Muscle layer of colon (tissue), 2 donors: ENCODE measurements around the gene ATAD3C.
A peak's percentile ranks its signal among the peaks of the same experiment; 100 is the strongest.

Source experiments
- H3K27ac ChIP-seq: one replicate; pipeline ENCODE4 v1.7.0; 2013; ENCODE audit warnings: low read depth, mild to moderate bottlenecking, low read length, moderate library complexity
- H3K27me3 ChIP-seq, 2 donors: one replicate each; pipeline ENCODE4 v1.7.0; 2013; ENCODE audit warnings: low read length in 2 of 2, mild to moderate bottlenecking in 2 of 2; ENCODE audit not compliant: insufficient read depth in 2 of 2, control insufficient read depth in 1 of 2
- H3K36me3 ChIP-seq: one replicate; pipeline ENCODE4 v1.7.0; 2013; ENCODE audit warnings: mild to moderate bottlenecking, low read length; ENCODE audit not compliant: insufficient read depth
- H3K4me1 ChIP-seq: one replicate; pipeline ENCODE4 v1.7.0; 2013; ENCODE audit warnings: mild to moderate bottlenecking, low read length; ENCODE audit not compliant: insufficient read depth
- H3K4me3 ChIP-seq, 2 donors: one replicate each; pipeline ENCODE4 v1.7.0; 2013; ENCODE audit warnings: low read length in 2 of 2, low read depth in 1 of 2, mild to moderate bottlenecking in 1 of 2, moderate library complexity in 1 of 2
- H3K9ac ChIP-seq: one replicate; pipeline ENCODE4 v1.7.0; 2013; ENCODE audit warnings: low read length
- H3K9me3 ChIP-seq: one replicate; pipeline ENCODE4 v1.7.0; 2013; ENCODE audit warnings: mild to moderate bottlenecking, low read length
- donor health status: abdominal sarcoma.
- donor health status: Adenocarcinoma of cecum.

ATAD3C gene

GRCh38 chr1:1434131-1434823 lies 15.2 kb upstream of the ATAD3C start:
- H3K9ac ChIP-seq, result peak overlapping the region; percentile 53

DNA sequence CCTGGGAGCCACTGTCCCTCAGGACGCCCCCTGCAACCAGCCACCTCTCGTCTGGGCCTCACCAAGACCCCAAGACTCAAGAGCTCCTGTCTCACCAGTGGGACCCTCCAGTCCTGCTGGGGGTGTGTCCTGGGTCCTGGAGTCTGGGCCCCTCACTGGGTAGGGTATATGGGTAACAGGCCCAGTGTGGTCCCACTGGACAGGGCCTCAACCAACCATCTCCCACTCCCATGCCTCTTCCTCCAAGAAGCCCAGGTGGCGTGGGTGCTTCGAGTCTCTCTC lies 14.7 kb upstream of the ATAD3C start:
- peak overlapping the region; percentile 17 to 70 for H3K4me3 ChIP-seq
- H3K27me3 ChIP-seq, result no peaks in the 10 kb centered on the region
- H3K4me1 ChIP-seq, result peaks cover 67% of the 10 kb centered on the region
- H3K9ac ChIP-seq, result peak overlapping the region; percentile 39
- peak overlapping the region; percentile 94 for H3K27ac ChIP-seq
- H3K36me3 ChIP-seq, result no peaks in the 10 kb centered on the region
- H3K9me3 ChIP-seq, result no peaks in the 10 kb centered on the region

More at GRCh38 chr1:1434131-1434823, 15.2 kb upstream of the ATAD3C start:
- Histone ChIP-seq H3K4me1 (peaks cover 72% of the 10 kb centered on the region), H3K9me3 (no peaks in the 10 kb centered on the region), H3K27me3 (no peaks in the 10 kb centered on the region), H3K36me3 (no peaks in the 10 kb centered on the region), H3K27ac (peak overlapping the region; percentile 94), H3K4me3 (peak overlapping the region in 1 of 2 donors; percentile 70)

DNA sequence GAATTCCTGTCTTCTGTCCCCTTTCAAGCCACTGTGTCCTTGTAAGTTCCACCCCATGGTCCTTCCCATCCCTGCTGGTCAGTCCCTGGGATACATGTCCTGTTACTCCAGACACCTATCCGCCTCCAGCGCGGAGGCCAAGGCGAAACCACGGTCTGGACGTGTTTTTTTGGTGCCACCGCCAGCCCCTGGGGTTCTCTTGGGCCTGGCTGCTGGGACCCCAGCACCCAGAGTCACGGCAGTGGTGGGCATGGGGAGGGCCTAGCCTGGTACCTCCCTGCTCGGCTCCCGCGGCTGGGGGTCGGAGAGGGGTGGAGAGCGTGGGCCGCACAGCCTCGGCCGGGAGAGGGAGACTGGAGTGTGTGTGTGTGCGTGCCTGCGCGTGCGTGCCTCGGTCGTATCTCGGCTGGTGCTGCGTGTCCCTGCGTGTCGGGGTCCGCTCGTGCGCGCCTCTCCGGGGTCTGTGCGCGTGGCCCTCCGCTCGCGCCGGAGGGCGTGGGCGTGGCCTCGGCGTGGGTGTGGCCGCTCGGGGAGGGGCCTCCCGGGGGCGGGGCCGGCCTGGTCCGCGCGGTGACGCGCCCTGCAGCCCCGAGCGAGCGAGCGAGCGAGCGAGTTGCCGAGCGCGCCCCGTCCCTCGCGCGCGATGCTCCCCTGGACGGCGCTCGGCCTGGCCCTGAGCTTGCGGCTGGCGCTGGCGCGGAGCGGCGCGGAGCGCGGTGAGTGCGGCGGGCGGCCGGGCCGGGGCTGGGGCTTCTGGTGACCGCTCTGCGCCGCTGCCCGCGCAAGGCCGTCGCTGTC lies 14.2 kb upstream of the ATAD3C start, which contains the start of gene VWA1:
VWA1 (plus strand) TSS at position 585 of the 798 bp plus-strand sequence; CDS start at position 644, 59 bp downstream.
- Histone ChIP-seq H3K36me3 (no peaks in the 10 kb centered on the region), H3K27ac (peak within 1 kb of the TSS; percentile 94), H3K9me3 (no peaks in the 10 kb centered on the region), H3K4me3 (peak within 1 kb of the TSS; percentile 52 to 74), H3K27me3 (no peaks in the 10 kb centered on the region), H3K4me1 (peaks cover 62% of the 10 kb centered on the region), H3K9ac (peak within 1 kb of the TSS; percentile 39)

DNA sequence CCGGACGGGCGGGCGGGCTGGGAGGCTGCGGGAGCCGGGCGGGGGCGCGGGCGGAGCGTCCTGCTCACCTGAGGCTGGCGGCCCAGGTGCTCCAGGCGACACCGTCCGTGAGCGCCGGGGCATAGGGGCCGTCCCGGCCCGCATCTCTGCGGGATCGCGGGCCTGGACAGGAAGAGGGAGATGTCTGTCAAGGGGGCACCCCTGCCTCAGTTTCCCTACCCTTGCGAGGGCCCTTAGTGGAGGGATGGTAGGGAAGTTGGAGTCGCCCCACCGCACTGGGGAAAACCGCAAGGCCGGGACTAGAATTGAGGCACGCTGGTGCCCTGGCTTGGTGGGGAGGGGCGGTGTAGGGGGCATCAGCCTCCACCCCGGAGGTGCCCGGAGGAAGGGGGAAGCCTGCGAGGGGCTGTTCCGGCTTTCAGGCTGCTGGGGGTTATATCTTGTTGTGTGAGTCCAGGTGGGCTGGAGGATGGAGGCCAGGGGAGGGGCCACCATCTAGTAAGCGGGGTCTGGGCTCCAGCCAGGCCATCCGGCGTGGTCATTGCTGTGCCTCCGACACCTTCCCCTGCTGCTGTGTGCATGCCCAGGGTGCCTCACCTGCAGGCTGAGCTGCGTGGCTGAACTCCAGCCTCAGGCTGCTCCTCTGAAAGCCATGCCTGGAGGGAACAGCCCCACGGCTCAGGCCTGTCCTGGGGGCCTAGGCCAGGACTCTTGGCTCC lies 13.4 kb upstream of the ATAD3C start:
- peak overlapping the region; percentile 52 to 74 for H3K4me3 ChIP-seq
- no peaks in the 10 kb centered on the region for H3K9me3 ChIP-seq
- H3K27ac ChIP-seq, result peak overlapping the region; percentile 82
- H3K4me1 ChIP-seq, result peaks cover 64% of the 10 kb centered on the region
- no peaks in the 10 kb centered on the region for H3K36me3 ChIP-seq
- no peak overlapping the region for H3K9ac ChIP-seq
- H3K27me3 ChIP-seq, result no peaks in the 10 kb centered on the region

- peaks cover 64% of the 10 kb centered on the region for H3K4me1 ChIP-seq
- H3K9me3 ChIP-seq, result no peaks in the 10 kb centered on the region
- H3K36me3 ChIP-seq, result no peaks in the 10 kb centered on the region
- no peaks in the 10 kb centered on the region for H3K27me3 ChIP-seq
- no peak overlapping the region for H3K9ac ChIP-seq
- H3K4me3 ChIP-seq, result peak overlapping the region; percentile 52 to 74
- H3K27ac ChIP-seq, result peak overlapping the region; percentile 82
Measured at GRCh38 chr1:1436630-1437032, 12.9 kb upstream of the ATAD3C start.

DNA sequence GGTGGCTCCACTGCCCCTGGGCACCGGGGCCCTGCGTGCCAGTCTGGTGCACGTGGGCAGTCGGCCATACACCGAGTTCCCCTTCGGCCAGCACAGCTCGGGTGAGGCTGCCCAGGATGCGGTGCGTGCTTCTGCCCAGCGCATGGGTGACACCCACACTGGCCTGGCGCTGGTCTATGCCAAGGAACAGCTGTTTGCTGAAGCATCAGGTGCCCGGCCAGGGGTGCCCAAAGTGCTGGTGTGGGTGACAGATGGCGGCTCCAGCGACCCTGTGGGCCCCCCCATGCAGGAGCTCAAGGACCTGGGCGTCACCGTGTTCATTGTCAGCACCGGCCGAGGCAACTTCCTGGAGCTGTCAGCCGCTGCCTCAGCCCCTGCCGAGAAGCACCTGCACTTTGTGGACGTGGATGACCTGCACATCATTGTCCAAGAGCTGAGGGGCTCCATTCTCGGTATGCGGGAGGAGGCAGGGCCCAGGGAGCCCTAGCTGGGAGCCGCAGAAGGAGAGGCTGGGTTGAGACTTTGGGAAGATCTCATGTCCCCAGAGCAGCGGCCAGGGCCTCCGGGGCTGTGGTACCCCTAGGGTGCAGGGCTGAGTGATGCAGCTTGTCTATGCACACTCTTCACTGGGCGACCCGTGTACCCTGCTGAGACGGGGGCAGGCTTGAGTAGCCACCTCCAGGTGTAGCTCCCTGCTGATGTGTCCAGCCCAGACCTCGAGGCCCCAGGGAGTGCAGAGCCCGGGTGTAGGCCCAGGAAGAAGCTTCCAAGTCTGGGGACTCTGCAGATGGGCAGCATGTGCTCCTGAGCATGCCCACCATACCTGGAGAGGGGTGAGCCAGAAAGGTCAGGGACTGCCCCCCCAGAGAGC lies 12.2 kb upstream of the ATAD3C start:
- Histone ChIP-seq H3K9ac (no peak overlapping the region), H3K9me3 (no peaks in the 10 kb centered on the region), H3K36me3 (no peaks in the 10 kb centered on the region), H3K27me3 (no peaks in the 10 kb centered on the region), H3K4me3 (peak overlapping the region in 1 of 2 donors; percentile 74), H3K27ac (no peak overlapping the region), H3K4me1 (peaks cover 64% of the 10 kb centered on the region)

DNA sequence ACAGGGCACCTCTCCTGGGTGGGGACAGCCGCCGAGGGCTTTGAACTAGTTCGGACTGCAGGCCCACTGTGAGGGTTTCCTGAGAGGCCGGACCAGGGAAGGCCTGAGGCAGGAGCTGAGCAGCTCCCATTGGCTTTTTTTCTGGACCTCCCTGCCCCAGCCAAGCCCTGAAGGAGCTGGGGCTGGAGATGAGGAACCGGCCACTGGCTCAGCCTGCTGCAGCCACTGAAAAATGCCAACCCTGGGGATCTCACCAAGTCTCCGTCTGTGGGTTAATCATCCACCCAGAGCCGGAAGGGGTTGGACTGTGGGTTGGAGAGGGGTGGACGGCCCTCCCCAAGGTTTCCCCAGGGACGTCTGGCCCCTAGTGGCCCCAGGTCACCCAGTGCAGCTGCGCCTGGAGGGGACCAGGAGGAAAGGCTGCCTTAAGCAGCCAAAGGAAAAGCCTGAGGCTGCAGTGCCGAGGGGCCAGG lies 11.5 kb upstream of the ATAD3C start:
- Histone ChIP-seq H3K27me3 (no peaks in the 10 kb centered on the region), H3K36me3 (no peaks in the 10 kb centered on the region), H3K4me1 (peaks cover 58% of the 10 kb centered on the region), H3K27ac (no peak overlapping the region), H3K4me3 (no peak overlapping the region), H3K9me3 (no peaks in the 10 kb centered on the region), H3K9ac (no peak overlapping the region)

GRCh38 chr1:1438531-1439381 lies 10.7 kb upstream of the ATAD3C start:
- Histone ChIP-seq H3K4me1 (peaks cover 50% of the 10 kb centered on the region), H3K27ac (no peak overlapping the region), H3K9me3 (no peaks in the 10 kb centered on the region), H3K4me3 (no peak overlapping the region), H3K9ac (no peak overlapping the region), H3K27me3 (no peaks in the 10 kb centered on the region), H3K36me3 (no peaks in the 10 kb centered on the region)

GRCh38 chr1:1439546-1440261 lies 9.8 kb upstream of the ATAD3C start:
- H3K27ac ChIP-seq, result no peak overlapping the region
- no peaks in the 10 kb centered on the region for H3K9me3 ChIP-seq
- no peak overlapping the region for H3K4me3 ChIP-seq
- H3K4me1 ChIP-seq, result peaks cover 40% of the 10 kb centered on the region
- H3K27me3 ChIP-seq, result no peaks in the 10 kb centered on the region
- H3K36me3 ChIP-seq, result no peaks in the 10 kb centered on the region
- no peak overlapping the region for H3K9ac ChIP-seq
